Dendritic cell treated with granulocyte-macrophage colony-stimulating factor and Interleukin-4, amounts not matched to agents 40 ng/mL and 50 ng/mL, for 4 days (primary cell): Measurements from ENCODE around the gene GRN.
"Not testable (repeated sequence)": the region's sequence is repeated elsewhere in the genome, so short reads cannot be mapped to it uniquely, and the experiment has no call there.

Experiments used
- H3K27ac Mint-ChIP-seq: one replicate; pipeline ENCODE4 v1.8.0; 2022; ENCODE audit warnings: mild to moderate bottlenecking, mixed read lengths
- H3K27me3 Mint-ChIP-seq: one replicate; pipeline ENCODE4 v1.8.0; 2022; ENCODE audit warnings: mild to moderate bottlenecking, mixed read lengths
- H3K36me3 Mint-ChIP-seq: one replicate; pipeline ENCODE4 v1.8.0; 2022; ENCODE audit warnings: low read depth, mixed read lengths
- H3K4me1 Mint-ChIP-seq: one replicate; pipeline ENCODE4 v1.8.0; 2022; ENCODE audit warnings: low read depth, mixed read lengths
- H3K4me3 Mint-ChIP-seq: one replicate; pipeline ENCODE4 v1.8.0; 2022; ENCODE audit warnings: mild to moderate bottlenecking, moderate library complexity, mixed read lengths
- H3K9me3 Mint-ChIP-seq: one replicate; pipeline ENCODE4 v1.8.0; 2022; ENCODE audit warnings: mixed read lengths
- intact Hi-C: fragments of 100-400 bp; cut with micrococcal nuclease; formaldehyde crosslinking; loops from one replicate; pipeline ENCODE4 v1.15.0; 2022

GRN gene

DNA sequence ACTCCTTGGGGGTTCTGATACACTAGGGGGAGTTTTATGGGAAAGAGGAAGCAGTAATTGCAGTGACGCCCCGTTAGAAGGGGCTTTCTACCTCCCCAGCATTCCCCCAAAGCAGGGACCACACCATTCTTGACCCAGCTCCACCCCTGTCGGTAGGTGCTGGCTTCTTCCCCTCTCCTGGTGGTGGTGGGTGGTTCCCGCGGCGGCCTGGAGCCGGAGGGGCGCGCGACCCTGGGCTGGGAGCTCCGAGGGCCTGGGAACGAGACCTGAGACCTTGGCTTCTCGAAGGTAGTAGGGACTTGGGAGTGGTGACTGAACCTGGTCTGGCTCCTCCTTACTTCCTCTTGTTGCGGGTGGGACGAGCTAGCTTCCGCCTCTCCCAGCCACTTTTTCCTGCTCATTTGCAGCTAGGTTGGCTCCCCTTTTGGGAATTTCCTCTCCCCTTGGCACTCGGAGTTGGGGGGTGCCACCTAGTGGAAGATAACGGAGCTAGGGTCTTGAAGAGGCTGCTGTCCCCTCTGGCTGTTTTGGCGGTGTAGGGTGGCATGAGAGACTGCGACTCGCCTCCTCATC is 438 bp downstream of the GRN start:
- peak overlapping the region; percentile 98 for H3K27ac Mint-ChIP-seq
- peaks cover 40% of the 10 kb centered on the region for H3K36me3 Mint-ChIP-seq
- H3K27me3 Mint-ChIP-seq = no peaks in the 10 kb centered on the region
- no peaks in the 10 kb centered on the region for H3K9me3 Mint-ChIP-seq
- intact Hi-C loops = loop anchor here (2.0 to 5.0 kb wide), 2 partner anchors 15 to 128 kb away; partner anchors contain the start of gene UBTF
- peaks cover 77% of the 10 kb centered on the region for H3K4me1 Mint-ChIP-seq
- peak overlapping the region; percentile 98 for H3K4me3 Mint-ChIP-seq

DNA sequence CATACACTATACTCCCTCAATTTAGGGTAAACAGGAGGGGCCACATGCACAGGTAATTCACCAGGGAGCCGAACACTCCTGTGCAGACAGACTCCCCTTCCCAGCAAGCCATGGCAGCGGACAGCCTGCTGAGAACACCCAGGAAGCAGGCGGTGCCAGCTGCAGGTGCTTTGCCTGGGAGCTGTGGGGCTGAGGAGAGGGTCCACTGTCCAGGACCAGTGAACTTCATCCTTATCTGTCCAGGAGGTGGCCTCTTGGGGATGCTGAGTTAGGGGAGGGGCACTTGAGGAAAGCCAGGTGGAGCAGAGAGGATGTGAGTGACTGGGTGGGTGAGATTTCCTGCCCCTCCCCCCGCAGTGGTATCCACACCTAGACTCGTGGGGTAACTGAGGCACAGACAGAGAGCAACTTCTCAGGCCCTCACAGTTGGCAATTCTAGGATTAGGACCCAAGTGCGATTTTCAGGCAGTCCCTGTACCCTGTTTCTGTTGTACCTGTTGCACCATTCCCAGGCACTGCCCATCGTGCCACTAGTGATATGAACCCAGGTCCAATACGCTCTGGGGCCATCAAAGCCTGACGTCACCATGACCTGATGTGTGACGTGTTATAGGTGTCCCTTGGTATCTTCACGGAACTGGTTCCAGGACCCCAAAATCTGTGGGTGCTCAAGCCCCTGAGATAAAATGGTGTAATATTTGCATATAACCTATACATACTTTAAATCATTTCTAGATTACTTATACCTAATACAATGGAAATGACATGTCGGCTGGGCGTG is 1.2 kb downstream of the GRN start:
- Mint-ChIP-seq H3K27ac (peak overlapping the region; percentile 98), H3K27me3 (no peaks in the 10 kb centered on the region), H3K36me3 (peaks cover 47% of the 10 kb centered on the region), H3K9me3 (no peaks in the 10 kb centered on the region), H3K4me1 (peaks cover 76% of the 10 kb centered on the region), H3K4me3 (peak overlapping the region; percentile 98)
- intact Hi-C loops = loop anchor here (5.0 kb wide), 1 partner anchor 129 kb away; the partner anchor contains the start of gene UBTF

DNA sequence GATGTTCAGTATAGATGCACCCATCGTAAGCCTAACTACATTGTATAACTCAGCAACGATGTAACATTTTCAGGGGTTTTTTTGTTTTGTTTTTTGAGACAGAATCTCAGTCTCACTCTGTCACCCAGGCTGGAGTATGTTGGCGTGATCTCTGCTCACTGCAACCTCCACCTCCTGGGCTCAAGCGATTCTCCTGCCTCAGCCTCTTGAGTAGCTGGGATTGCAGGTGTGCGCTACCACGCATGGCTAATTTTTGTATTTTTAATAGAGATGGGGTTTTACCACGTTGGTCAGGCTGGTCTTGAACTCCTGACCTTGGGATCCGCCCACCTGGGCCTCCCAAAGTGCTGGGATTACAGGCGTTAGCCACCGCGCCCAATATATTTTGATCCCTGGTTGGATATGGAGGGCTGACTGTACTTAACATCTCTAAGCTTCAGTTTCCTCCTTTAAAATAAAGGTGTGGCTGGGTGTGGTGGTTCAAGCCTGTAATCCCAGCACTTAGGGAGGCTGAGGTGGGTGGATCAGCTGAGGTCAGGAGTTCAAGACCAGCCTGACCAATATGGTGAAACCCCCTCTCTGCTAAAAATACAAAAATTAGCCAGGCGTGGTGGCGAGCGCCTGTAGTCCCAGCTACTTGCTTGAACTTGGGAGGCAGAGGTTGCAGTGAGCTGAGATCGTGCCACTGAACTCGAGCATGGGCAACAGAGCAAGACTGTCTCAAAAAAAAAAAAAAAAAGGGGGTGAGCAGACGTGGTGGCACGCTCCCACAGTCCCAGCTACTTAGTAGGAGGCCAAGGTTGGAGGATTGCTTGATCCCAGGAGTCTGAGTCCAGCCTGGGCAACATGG is 2.3 kb downstream of the GRN start:
- H3K4me1 Mint-ChIP-seq = peaks cover 87% of the 10 kb centered on the region
- H3K36me3 Mint-ChIP-seq = peaks cover 59% of the 10 kb centered on the region
- intact Hi-C loops = loop anchor here (5.0 kb wide), 1 partner anchor 130 kb away; the partner anchor contains the start of gene UBTF
- H3K9me3 Mint-ChIP-seq, H3K27me3 Mint-ChIP-seq: not testable (repeated sequence)
- peak overlapping the region; percentile 98 for H3K4me3 Mint-ChIP-seq
- peak overlapping the region; percentile 98 for H3K27ac Mint-ChIP-seq

DNA sequence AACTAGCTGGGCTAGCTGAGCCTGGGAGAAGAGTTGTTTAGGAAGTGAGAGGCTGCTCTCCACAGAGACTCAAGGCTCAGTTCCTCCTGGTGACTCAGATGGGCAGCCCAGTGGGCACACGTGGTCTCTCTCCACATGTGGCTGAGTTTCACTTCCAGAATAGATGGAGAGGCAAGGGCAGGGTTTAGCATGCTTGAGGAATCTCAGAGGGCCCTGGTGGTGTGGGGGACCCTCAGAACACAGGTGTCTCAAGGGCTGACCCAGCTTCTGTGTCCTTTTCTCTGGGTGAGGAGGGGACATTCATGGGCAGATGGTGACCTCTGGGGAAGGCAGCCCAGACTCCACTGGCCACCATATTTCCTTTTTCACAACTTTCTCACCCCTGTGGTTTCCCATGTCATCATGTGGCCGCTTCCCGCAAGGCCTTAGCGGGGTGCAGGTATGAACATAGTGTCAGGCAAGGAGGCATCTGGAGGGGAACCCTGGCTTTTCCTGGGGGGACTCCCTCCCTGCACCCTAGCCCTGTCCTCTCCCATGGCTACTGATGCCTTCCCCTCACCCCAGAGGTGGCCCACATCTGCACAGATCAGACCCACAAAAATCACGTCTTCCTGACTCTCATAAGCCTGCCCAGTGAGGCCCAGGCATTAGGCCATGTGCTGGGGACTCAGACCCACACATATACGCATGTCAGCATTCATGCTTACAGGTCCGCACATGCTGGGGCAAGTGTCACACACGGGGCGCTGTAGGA is 3.3 kb downstream of the GRN start:
- intact Hi-C loops = loop anchor here (5.0 kb wide), 1 partner anchor 131 kb away; the partner anchor contains the start of gene UBTF
- H3K27ac Mint-ChIP-seq = peak overlapping the region; percentile 98
- no peaks in the 10 kb centered on the region for H3K27me3 Mint-ChIP-seq
- peaks cover 68% of the 10 kb centered on the region for H3K36me3 Mint-ChIP-seq
- peak overlapping the region; percentile 67 for H3K4me3 Mint-ChIP-seq
- no peaks in the 10 kb centered on the region for H3K9me3 Mint-ChIP-seq
- H3K4me1 Mint-ChIP-seq = peaks cover 96% of the 10 kb centered on the region

DNA sequence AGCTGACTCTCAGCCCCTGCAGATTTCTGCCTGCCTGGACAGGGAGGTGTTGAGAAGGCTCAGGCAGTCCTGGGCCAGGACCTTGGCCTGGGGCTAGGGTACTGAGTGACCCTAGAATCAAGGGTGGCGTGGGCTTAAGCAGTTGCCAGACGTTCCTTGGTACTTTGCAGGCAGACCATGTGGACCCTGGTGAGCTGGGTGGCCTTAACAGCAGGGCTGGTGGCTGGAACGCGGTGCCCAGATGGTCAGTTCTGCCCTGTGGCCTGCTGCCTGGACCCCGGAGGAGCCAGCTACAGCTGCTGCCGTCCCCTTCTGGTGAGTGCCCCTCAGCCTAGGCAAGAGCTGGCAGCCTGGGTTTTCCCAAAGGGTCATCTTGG is 3.9 kb downstream of the GRN start:
- intact Hi-C loops = loop anchor here (5.0 kb wide), 1 partner anchor 132 kb away; the partner anchor contains the start of gene UBTF
- H3K27ac Mint-ChIP-seq = peak overlapping the region; percentile 98
- no peaks in the 10 kb centered on the region for H3K27me3 Mint-ChIP-seq
- H3K36me3 Mint-ChIP-seq = peaks cover 69% of the 10 kb centered on the region
- H3K9me3 Mint-ChIP-seq = no peaks in the 10 kb centered on the region
- H3K4me3 Mint-ChIP-seq = peak overlapping the region; percentile 67
- H3K4me1 Mint-ChIP-seq = peaks cover 91% of the 10 kb centered on the region

DNA sequence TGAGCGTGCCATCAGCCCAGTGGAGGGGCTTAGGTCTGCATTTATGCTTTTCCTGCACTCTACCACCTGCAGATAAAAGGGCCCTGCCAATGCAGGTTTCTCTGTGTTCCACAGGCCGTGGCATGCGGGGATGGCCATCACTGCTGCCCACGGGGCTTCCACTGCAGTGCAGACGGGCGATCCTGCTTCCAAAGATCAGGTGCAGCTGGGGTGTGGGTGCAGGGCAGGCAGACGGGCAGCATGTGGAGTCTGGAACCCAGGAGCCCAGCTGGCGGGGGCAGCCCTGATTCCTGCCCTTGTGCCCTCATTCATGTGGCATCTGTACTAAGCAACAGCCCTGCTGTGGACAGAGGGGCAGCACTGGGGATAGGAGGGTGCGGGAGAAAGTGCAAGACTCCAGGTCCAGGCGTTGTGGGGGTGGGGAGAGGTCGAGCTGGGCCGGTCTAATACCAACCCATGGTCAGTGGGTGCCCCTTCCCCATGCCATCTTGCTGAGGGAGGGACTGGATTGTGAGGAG is 4.5 kb downstream of the GRN start:
- Mint-ChIP-seq H3K36me3 (peaks cover 69% of the 10 kb centered on the region), H3K27me3 (peaks cover 2% of the 10 kb centered on the region), H3K9me3 (no peaks in the 10 kb centered on the region), H3K4me3 (no peak overlapping the region), H3K4me1 (peaks cover 89% of the 10 kb centered on the region), H3K27ac (peak overlapping the region; percentile 68)
- intact Hi-C loops = loop anchor here (5.0 kb wide), 1 partner anchor 132 kb away; the partner anchor contains the start of gene UBTF

DNA sequence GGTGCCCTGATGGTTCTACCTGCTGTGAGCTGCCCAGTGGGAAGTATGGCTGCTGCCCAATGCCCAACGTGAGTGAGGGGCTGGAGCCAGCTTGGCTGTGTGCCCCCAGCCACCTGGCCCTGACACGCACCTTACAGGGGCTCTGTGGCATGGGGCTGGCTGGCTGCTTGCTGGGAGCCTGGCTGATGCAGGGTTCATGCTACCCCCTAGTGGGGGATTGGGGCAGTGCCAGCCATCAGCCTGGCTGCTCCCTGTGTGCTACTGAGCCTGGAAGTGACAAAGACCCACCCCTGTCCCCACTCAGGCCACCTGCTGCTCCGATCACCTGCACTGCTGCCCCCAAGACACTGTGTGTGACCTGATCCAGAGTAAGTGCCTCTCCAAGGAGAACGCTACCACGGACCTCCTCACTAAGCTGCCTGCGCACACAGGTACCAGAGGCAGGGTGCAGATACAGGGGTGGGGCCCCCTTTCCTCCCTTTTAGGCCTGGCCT is 5.7 kb downstream of the GRN start:
- intact Hi-C loops = no loop called here
- Mint-ChIP-seq H3K36me3 (peaks cover 61% of the 10 kb centered on the region), H3K27ac (no peak overlapping the region), H3K4me1 (peaks cover 79% of the 10 kb centered on the region), H3K9me3 (no peaks in the 10 kb centered on the region), H3K4me3 (no peak overlapping the region), H3K27me3 (peaks cover 12% of the 10 kb centered on the region)

DNA sequence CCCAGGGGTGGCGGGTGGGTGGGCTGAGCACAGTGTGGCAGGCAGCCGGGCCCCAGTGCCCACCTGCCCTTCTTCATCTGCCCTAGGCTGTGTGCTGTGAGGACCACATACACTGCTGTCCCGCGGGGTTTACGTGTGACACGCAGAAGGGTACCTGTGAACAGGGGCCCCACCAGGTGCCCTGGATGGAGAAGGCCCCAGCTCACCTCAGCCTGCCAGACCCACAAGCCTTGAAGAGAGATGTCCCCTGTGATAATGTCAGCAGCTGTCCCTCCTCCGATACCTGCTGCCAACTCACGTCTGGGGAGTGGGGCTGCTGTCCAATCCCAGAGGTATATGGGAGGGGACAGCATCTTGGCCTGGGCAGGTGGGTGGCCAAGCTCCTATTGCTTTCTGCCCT is 6.4 kb downstream of the GRN start:
- intact Hi-C loops = no loop called here
- Mint-ChIP-seq H3K36me3 (peaks cover 54% of the 10 kb centered on the region), H3K4me3 (no peak overlapping the region), H3K9me3 (no peaks in the 10 kb centered on the region), H3K27ac (no peak overlapping the region), H3K4me1 (peaks cover 72% of the 10 kb centered on the region), H3K27me3 (peaks cover 19% of the 10 kb centered on the region)

DNA sequence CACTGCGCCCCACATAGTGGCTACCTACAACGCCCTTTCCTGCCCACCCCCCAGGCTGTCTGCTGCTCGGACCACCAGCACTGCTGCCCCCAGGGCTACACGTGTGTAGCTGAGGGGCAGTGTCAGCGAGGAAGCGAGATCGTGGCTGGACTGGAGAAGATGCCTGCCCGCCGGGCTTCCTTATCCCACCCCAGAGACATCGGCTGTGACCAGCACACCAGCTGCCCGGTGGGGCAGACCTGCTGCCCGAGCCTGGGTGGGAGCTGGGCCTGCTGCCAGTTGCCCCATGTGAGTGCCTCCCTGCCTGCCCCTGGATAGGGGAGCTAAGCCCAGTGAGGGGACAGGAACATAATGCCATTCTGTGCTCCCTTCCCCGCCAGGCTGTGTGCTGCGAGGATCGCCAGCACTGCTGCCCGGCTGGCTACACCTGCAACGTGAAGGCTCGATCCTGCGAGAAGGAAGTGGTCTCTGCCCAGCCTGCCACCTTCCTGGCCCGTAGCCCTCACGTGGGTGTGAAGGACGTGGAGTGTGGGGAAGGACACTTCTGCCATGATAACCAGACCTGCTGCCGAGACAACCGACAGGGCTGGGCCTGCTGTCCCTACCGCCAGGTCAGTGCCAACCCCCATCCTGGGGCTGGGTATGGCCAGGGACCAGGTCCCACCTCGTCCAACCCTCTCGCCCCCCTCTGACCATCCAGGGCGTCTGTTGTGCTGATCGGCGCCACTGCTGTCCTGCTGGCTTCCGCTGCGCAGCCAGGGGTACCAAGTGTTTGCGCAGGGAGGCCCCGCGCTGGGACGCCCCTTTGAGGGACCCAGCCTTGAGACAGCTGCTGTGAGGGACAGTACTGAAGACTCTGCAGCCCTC is 7.1 kb downstream of the GRN start:
- Mint-ChIP-seq H3K27ac (no peak overlapping the region), H3K9me3 (no peaks in the 10 kb centered on the region), H3K36me3 (peaks cover 53% of the 10 kb centered on the region), H3K27me3 (peaks cover 19% of the 10 kb centered on the region), H3K4me3 (no peak overlapping the region), H3K4me1 (peaks cover 65% of the 10 kb centered on the region)
- intact Hi-C loops = no loop called here

DNA sequence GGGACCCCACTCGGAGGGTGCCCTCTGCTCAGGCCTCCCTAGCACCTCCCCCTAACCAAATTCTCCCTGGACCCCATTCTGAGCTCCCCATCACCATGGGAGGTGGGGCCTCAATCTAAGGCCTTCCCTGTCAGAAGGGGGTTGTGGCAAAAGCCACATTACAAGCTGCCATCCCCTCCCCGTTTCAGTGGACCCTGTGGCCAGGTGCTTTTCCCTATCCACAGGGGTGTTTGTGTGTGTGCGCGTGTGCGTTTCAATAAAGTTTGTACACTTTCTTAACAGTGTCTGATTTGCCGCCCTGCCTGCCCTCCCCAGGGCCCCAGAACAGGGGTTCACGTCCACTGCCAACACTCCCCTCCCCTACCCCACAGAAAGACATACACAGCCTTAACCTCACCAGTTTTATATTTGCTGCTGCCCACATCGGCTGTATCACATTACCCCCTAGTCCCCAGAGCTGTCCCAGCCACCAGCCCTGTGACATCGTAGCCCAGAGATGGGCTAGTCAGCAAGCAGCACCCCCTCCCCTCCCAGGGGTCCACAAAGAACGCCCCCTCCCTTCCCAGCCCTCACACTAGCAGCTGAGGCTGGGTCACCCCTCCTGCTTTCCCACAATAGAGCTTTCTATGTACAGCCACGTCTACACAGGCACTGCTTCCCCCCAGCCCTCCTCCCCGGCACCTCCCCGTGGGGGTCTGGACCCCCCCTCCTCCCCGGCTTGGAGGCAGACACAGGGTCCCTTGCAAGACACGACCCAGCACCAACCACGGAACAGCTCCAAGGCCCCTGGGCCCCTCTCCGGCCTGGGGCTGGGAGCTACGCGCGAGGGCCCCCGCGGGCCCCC is 7.9 kb downstream of the GRN start:
- Mint-ChIP-seq H3K4me1 (peaks cover 56% of the 10 kb centered on the region), H3K27me3 (peaks cover 21% of the 10 kb centered on the region), H3K27ac (peak overlapping the region; percentile 56), H3K4me3 (peak overlapping the region; percentile 45), H3K9me3 (no peaks in the 10 kb centered on the region), H3K36me3 (peaks cover 53% of the 10 kb centered on the region)
- intact Hi-C loops = no loop called here

DNA sequence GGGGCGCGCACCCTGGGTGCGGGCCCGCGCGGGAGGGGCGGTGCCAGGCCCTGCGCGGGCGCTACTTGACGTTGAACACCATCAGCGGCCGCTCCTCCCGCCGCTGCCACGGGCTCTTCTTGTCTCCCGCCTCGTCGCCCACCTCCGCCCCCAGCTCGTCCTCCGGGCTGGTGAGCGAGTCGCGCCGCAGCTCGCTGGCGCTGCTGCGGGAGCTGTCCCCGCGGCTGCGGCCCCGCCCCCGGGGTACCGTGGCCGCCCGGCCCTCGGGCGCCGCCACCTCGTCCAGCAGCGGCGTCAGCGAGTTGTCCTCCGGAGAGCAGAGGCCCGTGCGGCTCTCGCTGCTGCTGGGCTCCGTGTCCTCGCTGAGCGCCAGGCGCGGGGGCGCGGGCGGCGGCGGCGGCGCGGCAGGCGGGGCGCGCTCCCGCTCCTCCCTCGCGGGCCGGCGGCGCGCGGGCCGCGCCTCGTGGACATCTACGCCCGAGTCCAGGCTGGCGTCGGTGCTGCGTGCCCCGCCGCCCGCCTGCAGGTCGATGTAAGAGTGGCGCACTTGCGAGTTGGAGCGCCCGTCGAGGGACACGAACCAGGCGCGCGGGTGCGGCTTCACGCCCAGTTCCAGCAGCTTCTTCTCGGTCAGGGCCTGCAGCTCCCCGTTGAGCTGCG is 8.7 kb downstream of the GRN start:
- peaks cover 47% of the 10 kb centered on the region for H3K36me3 Mint-ChIP-seq
- peaks cover 27% of the 10 kb centered on the region for H3K27me3 Mint-ChIP-seq
- peaks cover 49% of the 10 kb centered on the region for H3K4me1 Mint-ChIP-seq
- no peak overlapping the region for H3K27ac Mint-ChIP-seq
- H3K4me3 Mint-ChIP-seq = peak overlapping the region; percentile 57
- intact Hi-C loops = no loop called here
- H3K9me3 Mint-ChIP-seq = no peaks in the 10 kb centered on the region
